Measurements from ENCODE around the gene PRDX5. TPM values are rescaled to one million over a fixed set of nuclear protein-coding genes. Genes with fewer than 3 reads are reported as not detected.
"Not testable (repeated sequence)": the region's sequence is repeated elsewhere in the genome, so short reads cannot be mapped to it uniquely, and the experiment has no call there.

Gene PRDX5
- total RNA-seq, 1 donor from 2014 or later: 93.0 TPM

- DNase-seq: peak; percentile 54
These were observed 12.0 kb upstream of the PRDX5 start for GRCh38 chr11:64305691-64306562.

GRCh38 chr11:64306563-64306875 lies 11.4 kb upstream of the PRDX5 start:
- no peak for DNase-seq

- DNase-seq: no peak
These were observed 10.9 kb upstream of the PRDX5 start for GRCh38 chr11:64306876-64307622.

- not testable (repeated sequence) for DNase-seq
These were observed 10.1 kb upstream of the PRDX5 start for GRCh38 chr11:64307795-64308194.

- no peak for DNase-seq
These were observed 5.0 kb upstream of the PRDX5 start for GRCh38 chr11:64312947-64313346.

- no peak for DNase-seq
These were observed 4.3 kb upstream of the PRDX5 start for GRCh38 chr11:64313491-64314145.

GRCh38 chr11:64314146-64314804 lies 3.6 kb upstream of the PRDX5 start:
- DNase-seq: no peak

GRCh38 chr11:64314805-64315561 lies 2.9 kb upstream of the PRDX5 start:
- DNase-seq: no peak

GRCh38 chr11:64315667-64316526 lies 2.0 kb upstream of the PRDX5 start:
- not testable (repeated sequence) for DNase-seq

GRCh38 chr11:64316672-64317324 lies 1.1 kb upstream of the PRDX5 start:
- no peak for DNase-seq

GRCh38 chr11:64317325-64317960 lies 478 bp upstream of the PRDX5 start, which contains the start of gene TRMT112:
Gene TRMT112, minus strand, starts transcription at chr11:64317559. Its CDS starts 33 bp downstream, at chr11:64317526.
- DNase-seq: peak; percentile 95

- no peak for DNase-seq
These were observed 1.1 kb downstream of the PRDX5 start for GRCh38 chr11:64318766-64319761.

GRCh38 chr11:64320556-64320955 lies 2.6 kb downstream of the PRDX5 start:
- DNase-seq: no peak

- DNase-seq: no peak
These were observed 3.1 kb downstream of the PRDX5 start for GRCh38 chr11:64321026-64321425.

- DNase-seq: no peak
These were observed 3.6 kb downstream of the PRDX5 start for GRCh38 chr11:64321533-64321932.

- no peak for DNase-seq
These were observed 5.0 kb downstream of the PRDX5 start for GRCh38 chr11:64322925-64323260.

GRCh38 chr11:64323373-64323772 lies 5.5 kb downstream of the PRDX5 start:
- no peak for DNase-seq

- not testable (repeated sequence) for DNase-seq
These were observed 6.1 kb downstream of the PRDX5 start for GRCh38 chr11:64323984-64324383.
